Activated naive CD4-positive, alpha-beta T cell treated with anti-CD3 and anti-CD28 coated beads, Interleukin-2, amount 50 U/mL, for 24 hours (primary cell): ENCODE measurements around the gene TMEM107.

Experiments
- H3K27ac Mint-ChIP-seq: one replicate; pipeline ENCODE4 v1.8.0; 2021; ENCODE audit warnings: mild to moderate bottlenecking, mixed read lengths
- H3K27me3 Mint-ChIP-seq: one replicate; pipeline ENCODE4 v1.8.0; 2021; ENCODE audit warnings: mixed read lengths
- H3K36me3 Mint-ChIP-seq: one replicate; pipeline ENCODE4 v1.8.0; 2021; ENCODE audit warnings: mixed read lengths
- H3K4me1 Mint-ChIP-seq: one replicate; pipeline ENCODE4 v1.8.0; 2021; ENCODE audit warnings: mixed read lengths
- H3K4me3 Mint-ChIP-seq: one replicate; pipeline ENCODE4 v1.8.0; 2021; ENCODE audit warnings: mild to moderate bottlenecking, mixed read lengths
- H3K9me3 Mint-ChIP-seq: one replicate; pipeline ENCODE4 v1.8.0; 2021; ENCODE audit warnings: mixed read lengths

The TMEM107 gene

GRCh38 chr17:8158267-8159031, 17.7 kb downstream of the TMEM107 start:
- Mint-ChIP-seq H3K27me3 (no peaks in the 10 kb centered on the region), H3K36me3 (no peaks in the 10 kb centered on the region), H3K4me3 (peak overlapping the region; percentile 70), H3K4me1 (peaks cover 39% of the 10 kb centered on the region), H3K9me3 (no peaks in the 10 kb centered on the region), H3K27ac (peak overlapping the region; percentile 73)

GRCh38 chr17:8156246-8156992, 19.8 kb downstream of the TMEM107 start:
- no peak overlapping the region for H3K27ac Mint-ChIP-seq
- no peak overlapping the region for H3K4me3 Mint-ChIP-seq
- peaks cover 36% of the 10 kb centered on the region for H3K4me1 Mint-ChIP-seq
- peaks cover 1% of the 10 kb centered on the region for H3K36me3 Mint-ChIP-seq
- H3K27me3 Mint-ChIP-seq: no peaks in the 10 kb centered on the region
- no peaks in the 10 kb centered on the region for H3K9me3 Mint-ChIP-seq

GRCh38 chr17:8155996-8156245, 20.3 kb downstream of the TMEM107 start:
- H3K27ac Mint-ChIP-seq: no peak overlapping the region
- no peaks in the 10 kb centered on the region for H3K9me3 Mint-ChIP-seq
- H3K27me3 Mint-ChIP-seq: no peaks in the 10 kb centered on the region
- H3K4me1 Mint-ChIP-seq: peaks cover 35% of the 10 kb centered on the region
- peaks cover 1% of the 10 kb centered on the region for H3K36me3 Mint-ChIP-seq
- no peak overlapping the region for H3K4me3 Mint-ChIP-seq

GRCh38 chr17:8155231-8155995, 20.8 kb downstream of the TMEM107 start:
- Mint-ChIP-seq H3K4me1 (peaks cover 35% of the 10 kb centered on the region), H3K4me3 (no peak overlapping the region), H3K9me3 (no peaks in the 10 kb centered on the region), H3K36me3 (peaks cover 1% of the 10 kb centered on the region), H3K27ac (no peak overlapping the region), H3K27me3 (no peaks in the 10 kb centered on the region)

GRCh38 chr17:8154608-8155155, 21.5 kb downstream of the TMEM107 start:
- Mint-ChIP-seq H3K9me3 (no peaks in the 10 kb centered on the region), H3K27me3 (no peaks in the 10 kb centered on the region), H3K36me3 (peaks cover 1% of the 10 kb centered on the region), H3K4me3 (no peak overlapping the region), H3K27ac (no peak overlapping the region), H3K4me1 (peaks cover 35% of the 10 kb centered on the region)

- H3K9me3 Mint-ChIP-seq: no peaks in the 10 kb centered on the region
- peaks cover 33% of the 10 kb centered on the region for H3K4me1 Mint-ChIP-seq
- no peak overlapping the region for H3K4me3 Mint-ChIP-seq
- peaks cover 1% of the 10 kb centered on the region for H3K36me3 Mint-ChIP-seq
- H3K27ac Mint-ChIP-seq: no peak overlapping the region
- H3K27me3 Mint-ChIP-seq: no peaks in the 10 kb centered on the region
Observed at GRCh38 chr17:8153957-8154607, 22.1 kb downstream of the TMEM107 start.

- Mint-ChIP-seq H3K36me3 (peaks cover 2% of the 10 kb centered on the region), H3K4me1 (peaks cover 28% of the 10 kb centered on the region), H3K9me3 (no peaks in the 10 kb centered on the region), H3K27ac (no peak overlapping the region), H3K4me3 (peak overlapping the region; percentile 88), H3K27me3 (no peaks in the 10 kb centered on the region)
Observed at GRCh38 chr17:8153525-8153956, 22.6 kb downstream of the TMEM107 start.

GRCh38 chr17:8153031-8153451, 23.1 kb downstream of the TMEM107 start:
- no peaks in the 10 kb centered on the region for H3K9me3 Mint-ChIP-seq
- H3K4me1 Mint-ChIP-seq: peaks cover 25% of the 10 kb centered on the region
- H3K27me3 Mint-ChIP-seq: no peaks in the 10 kb centered on the region
- H3K27ac Mint-ChIP-seq: no peak overlapping the region
- H3K4me3 Mint-ChIP-seq: peak overlapping the region; percentile 88
- peaks cover 6% of the 10 kb centered on the region for H3K36me3 Mint-ChIP-seq

- H3K4me1 Mint-ChIP-seq: peaks cover 25% of the 10 kb centered on the region
- no peaks in the 10 kb centered on the region for H3K9me3 Mint-ChIP-seq
- peak within 1 kb of the TSS; percentile 83 for H3K27ac Mint-ChIP-seq
- no peaks in the 10 kb centered on the region for H3K27me3 Mint-ChIP-seq
- H3K36me3 Mint-ChIP-seq: peaks cover 8% of the 10 kb centered on the region
- H3K4me3 Mint-ChIP-seq: peak within 1 kb of the TSS; percentile 88
Observed at GRCh38 chr17:8152112-8152775, 23.9 kb downstream of the TMEM107 start, which contains the start of gene PER1. Gene PER1, minus strand, starts transcription at chr17:8152404. Its CDS starts 1,698 bp downstream, at chr17:8150706.

GRCh38 chr17:8151641-8152111, 24.5 kb downstream of the TMEM107 start:
- peaks cover 29% of the 10 kb centered on the region for H3K4me1 Mint-ChIP-seq
- peak overlapping the region; percentile 83 for H3K27ac Mint-ChIP-seq
- H3K4me3 Mint-ChIP-seq: peak overlapping the region; percentile 88
- no peaks in the 10 kb centered on the region for H3K9me3 Mint-ChIP-seq
- peaks cover 10% of the 10 kb centered on the region for H3K36me3 Mint-ChIP-seq
- H3K27me3 Mint-ChIP-seq: no peaks in the 10 kb centered on the region

- Mint-ChIP-seq H3K36me3 (peaks cover 15% of the 10 kb centered on the region), H3K4me1 (peaks cover 32% of the 10 kb centered on the region), H3K27ac (peak overlapping the region; percentile 83), H3K4me3 (peak overlapping the region; percentile 88), H3K27me3 (no peaks in the 10 kb centered on the region), H3K9me3 (no peaks in the 10 kb centered on the region)
Observed at GRCh38 chr17:8151120-8151640, 25.0 kb downstream of the TMEM107 start.

- Mint-ChIP-seq H3K4me1 (peaks cover 32% of the 10 kb centered on the region), H3K27ac (peak overlapping the region; percentile 84), H3K4me3 (peak overlapping the region; percentile 88), H3K27me3 (no peaks in the 10 kb centered on the region), H3K36me3 (peaks cover 16% of the 10 kb centered on the region), H3K9me3 (no peaks in the 10 kb centered on the region)
Observed at GRCh38 chr17:8150194-8151119, 25.7 kb downstream of the TMEM107 start.

GRCh38 chr17:8149419-8150193, 26.6 kb downstream of the TMEM107 start:
- peaks cover 16% of the 10 kb centered on the region for H3K36me3 Mint-ChIP-seq
- peaks cover 32% of the 10 kb centered on the region for H3K4me1 Mint-ChIP-seq
- H3K27ac Mint-ChIP-seq: no peak overlapping the region

More at GRCh38 chr17:8149419-8150193, 26.6 kb downstream of the TMEM107 start:
- Mint-ChIP-seq H3K9me3 (no peaks in the 10 kb centered on the region), H3K27me3 (no peaks in the 10 kb centered on the region), H3K4me3 (peak overlapping the region; percentile 57)
